ENCODE data around the gene COMTD1.
"Not testable (repeated sequence)": the region's sequence is repeated elsewhere in the genome, so short reads cannot be mapped to it uniquely, and the experiment has no call there.

Gene COMTD1

GRCh38 chr10:75244487-75245353, 9.0 kb upstream of the COMTD1 start:
- DNase-seq: no peak

- DNase-seq: no peak
Measured at GRCh38 chr10:75243426-75243825, 7.7 kb upstream of the COMTD1 start.

DNA sequence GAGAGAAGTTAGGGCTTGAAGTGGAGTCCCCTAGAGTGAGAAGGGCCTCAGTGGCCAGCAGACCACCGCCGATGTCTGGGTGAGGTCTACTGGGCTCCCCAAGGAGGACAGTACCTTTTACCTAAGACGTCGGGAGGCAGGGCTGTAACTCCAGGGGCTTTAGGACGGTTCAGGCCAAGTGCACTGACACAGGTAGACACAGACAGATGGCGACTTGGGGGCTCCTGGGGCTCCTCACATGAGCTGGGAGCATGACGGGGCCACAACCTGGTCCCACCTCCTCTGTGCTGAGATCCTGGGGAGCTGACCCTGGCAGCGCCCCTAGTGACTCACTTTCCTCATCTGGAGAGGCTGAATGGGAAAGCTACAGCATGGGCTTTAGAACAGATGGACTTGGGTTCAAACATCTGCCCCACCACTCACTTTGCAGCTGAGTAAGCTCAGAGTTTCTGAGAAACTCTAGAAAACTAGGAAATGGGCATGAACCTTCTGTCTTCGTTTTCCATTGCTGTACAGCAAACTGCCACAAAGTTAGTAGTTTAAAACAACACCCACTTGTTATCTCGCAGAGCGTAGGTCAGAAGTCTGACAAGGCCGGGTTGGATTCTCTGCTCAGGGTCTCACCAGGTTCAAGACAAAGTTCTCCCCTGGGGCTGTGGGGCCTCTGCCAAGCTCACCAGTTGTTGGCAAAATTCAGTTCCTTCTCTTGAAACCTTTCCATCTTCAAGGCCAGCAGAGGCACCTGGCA, 4.7 kb upstream of the COMTD1 start:
- no peak for DNase-seq

- DNase-seq: no peak
Measured at GRCh38 chr10:75239096-75239790, 3.5 kb upstream of the COMTD1 start.

DNA sequence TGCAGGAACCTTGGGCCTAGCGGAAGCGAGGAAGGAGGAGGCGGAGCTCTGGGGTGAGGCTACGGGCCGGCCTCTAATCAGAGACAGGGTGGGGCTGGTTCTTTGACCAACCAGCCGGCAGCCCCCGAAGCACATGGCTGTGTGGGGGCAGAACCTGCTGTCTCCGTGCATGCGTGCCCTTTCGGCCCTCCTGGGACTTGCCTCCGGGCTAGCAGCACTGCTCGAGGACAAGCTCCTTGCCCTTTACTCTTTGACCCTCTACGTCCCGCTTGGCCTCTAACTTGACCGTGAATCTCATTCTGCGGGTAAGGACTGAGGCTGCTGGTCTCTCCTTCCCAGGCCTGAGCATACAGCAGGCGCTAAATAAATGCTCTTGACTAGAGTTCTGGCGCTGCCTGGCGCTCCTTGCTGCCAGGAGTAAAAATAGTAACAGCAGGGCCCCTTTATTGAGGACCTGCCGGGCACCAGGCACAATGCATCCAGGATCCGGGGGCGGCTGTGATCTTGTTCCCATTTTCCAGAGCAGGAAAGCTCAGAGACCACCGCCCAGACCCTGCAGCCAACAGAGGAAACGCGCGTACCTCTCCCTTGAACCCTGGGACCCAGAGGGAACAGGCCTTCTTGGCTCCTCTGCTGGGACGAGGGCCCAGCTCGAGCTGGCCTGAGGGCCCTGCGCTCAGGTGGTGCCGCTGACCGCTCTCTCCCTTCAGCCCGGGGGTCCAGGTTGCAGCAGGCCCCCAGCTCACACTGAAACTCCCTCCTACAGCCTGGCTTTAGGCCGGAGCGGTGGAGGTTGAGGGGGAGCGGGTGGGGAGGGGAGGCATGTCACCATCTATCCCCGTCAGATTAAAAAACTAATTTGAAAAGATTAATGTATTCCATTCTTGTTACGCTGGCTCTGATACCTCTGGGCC, 2.7 kb upstream of the COMTD1 start:
- no peak for DNase-seq

GRCh38 chr10:75236178-75236825, 545 bp upstream of the COMTD1 start:
- DNase-seq: no peak

GRCh38 chr10:75234683-75235374, 928 bp downstream of the COMTD1 start:
- no peak for DNase-seq

DNA sequence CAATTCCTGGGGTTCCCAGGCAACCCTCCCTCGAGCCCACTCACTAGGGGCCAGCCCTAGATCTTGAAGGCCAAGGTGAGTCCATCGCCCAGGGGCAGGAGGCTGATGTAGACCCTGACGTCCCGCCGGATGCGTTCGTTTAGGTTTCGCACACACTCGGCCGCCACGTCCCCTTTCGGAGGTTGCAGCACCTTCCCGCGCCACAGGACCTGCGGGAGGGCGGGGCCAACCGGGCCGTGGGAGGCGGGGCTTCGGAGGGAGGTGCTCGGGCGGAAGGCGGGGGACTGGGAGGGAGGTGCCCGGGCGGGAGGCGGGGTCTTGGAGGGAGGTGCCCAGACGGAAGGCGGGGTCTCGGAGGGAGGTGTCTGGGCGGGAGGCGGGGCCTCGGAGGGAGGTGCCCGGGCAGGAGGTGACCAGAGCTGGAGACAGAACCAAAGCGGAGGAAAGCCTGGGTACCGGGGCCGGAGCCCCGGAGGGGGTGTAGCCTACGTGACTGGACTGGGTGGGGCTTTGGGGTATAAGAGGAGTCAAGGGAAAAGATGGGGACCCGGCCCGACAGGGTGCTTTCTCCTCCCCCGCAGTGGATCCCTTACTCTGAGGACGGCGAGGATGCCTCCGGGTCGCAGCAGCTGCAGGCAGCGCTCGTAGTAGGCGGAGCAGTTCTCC, 1.6 kb downstream of the COMTD1 start:
- DNase-seq: peak; percentile 68

DNA sequence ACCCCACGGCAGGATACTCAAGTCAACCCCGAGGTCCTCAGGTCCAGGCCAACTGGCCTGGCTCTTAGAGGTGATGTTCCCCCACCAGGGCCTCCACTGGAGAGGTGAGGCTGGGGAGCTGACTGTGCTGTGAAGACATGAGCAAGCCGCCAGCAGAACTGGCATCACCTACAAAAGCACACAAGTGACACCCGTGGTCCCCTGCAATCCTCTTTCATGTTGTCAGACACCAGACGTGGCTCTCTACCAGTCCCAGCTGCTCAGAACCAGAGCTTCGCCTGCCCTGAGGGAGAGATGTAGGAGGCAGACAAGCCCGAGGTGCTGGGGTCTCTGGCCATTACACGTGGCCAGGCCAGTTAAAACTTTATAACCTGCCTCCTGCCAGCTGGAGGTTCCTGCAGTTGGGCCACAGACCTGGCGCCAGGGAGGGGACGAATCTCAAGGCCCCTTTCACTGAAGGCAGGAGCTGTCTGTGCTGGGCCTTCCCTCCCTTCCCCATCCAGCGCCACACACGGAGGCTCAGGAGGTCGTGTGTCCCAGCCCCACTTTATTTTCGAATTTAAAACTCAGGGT, 2.2 kb downstream of the COMTD1 start:
- no peak for DNase-seq

GRCh38 chr10:75231672-75232581, 3.8 kb downstream of the COMTD1 start:
- no peak for DNase-seq

- peak; percentile 36 for DNase-seq
Measured at GRCh38 chr10:75230600-75231038, 5.1 kb downstream of the COMTD1 start.

DNA sequence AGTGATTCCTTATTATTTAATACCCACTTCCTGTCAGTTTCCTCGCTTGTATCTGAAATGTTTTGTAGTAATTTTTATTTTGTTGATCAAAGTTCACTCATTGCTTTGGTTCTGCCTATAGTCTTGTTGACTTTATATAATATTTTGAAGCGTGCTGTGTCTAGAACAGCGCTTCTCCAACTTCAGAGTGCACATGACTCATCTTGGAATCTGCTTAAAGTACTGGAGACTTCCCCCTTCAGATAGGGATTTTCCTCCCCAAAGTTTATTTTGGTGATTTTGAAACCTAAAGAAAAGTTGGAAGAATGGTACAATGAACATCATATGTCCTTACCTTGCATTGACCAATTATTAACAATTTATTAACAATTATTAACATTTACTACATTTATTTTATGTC, 5.8 kb downstream of the COMTD1 start:
- DNase-seq: no peak

- DNase-seq: no peak
Measured at GRCh38 chr10:75228834-75229233, 6.9 kb downstream of the COMTD1 start.

DNA sequence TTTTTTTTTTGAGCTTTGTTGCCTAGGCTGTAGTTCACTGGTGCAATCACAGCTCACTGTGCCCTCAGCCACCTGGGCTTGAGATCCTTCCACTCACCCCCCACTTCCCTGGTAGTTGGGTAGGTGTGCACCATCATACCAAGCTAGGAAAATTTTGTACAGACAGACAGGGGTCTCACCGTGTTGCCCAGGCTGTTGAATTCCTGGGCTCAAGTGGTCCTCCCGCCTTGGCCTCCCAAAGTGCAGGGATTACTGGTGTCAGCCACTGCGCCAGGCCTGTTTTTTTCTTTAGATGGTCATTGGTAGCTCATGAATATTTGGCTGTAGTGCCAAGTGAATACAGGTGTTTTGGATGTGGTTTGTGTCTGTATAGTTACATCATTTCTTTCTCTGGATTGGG, 7.5 kb downstream of the COMTD1 start:
- no peak for DNase-seq

- DNase-seq: no peak
Measured at GRCh38 chr10:75226656-75227055, 9.1 kb downstream of the COMTD1 start.

DNA sequence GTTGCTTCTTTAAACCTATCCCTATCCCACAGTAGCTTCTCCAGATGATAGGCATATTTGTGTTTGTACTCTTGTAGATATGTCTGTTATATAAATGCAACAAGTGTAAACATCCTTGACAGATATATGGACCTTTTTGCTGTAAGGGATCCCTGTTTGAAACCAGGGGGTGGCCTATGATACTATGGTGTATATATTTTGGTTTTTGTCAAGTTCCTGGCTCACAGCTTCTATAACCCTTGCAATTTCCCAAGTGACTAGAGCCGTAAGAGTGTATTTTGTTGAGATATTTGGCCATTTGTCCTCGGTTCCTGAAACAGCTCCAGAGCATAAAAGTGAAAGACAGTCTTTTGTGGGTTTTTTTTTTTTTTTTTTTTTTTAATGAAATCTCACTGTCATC, 9.7 kb downstream of the COMTD1 start:
- no peak for DNase-seq

- no peak for DNase-seq
Measured at GRCh38 chr10:75223507-75223906, 12.2 kb downstream of the COMTD1 start.

GRCh38 chr10:75221492-75221891, 14.3 kb downstream of the COMTD1 start:
- DNase-seq: not testable (repeated sequence)

- no peak for DNase-seq
Measured at GRCh38 chr10:75220274-75220673, 15.5 kb downstream of the COMTD1 start.
